Testis (tissue), 3 donors: Measurements from ENCODE around the gene REC114. TPM values are rescaled to one million over a fixed set of nuclear protein-coding genes. Genes with fewer than 3 reads are reported as not detected.
"Not testable (repeated sequence)": the region's sequence is repeated elsewhere in the genome, so short reads cannot be mapped to it uniquely, and the experiment has no call there.

Source experiments
- DNase-seq: peaks from one replicate; pipeline ENCODE4 v3.0.0-alpha.2; 2019
- H3K27ac ChIP-seq, 2 donors: fragments of 200-600 bp; sonication (generic); one replicate each; pipeline ENCODE4 v1.5.1; 2019
- H3K27me3 ChIP-seq: fragments of 200-600 bp; sonication (generic); one replicate; pipeline ENCODE4 v1.5.1; 2019
- H3K36me3 ChIP-seq: fragments of 200-600 bp; sonication (generic); one replicate; pipeline ENCODE4 v1.5.1; 2017; ENCODE audit warnings: low read depth; ENCODE audit errors: missing control alignments
- H3K4me1 ChIP-seq: fragments of 200-600 bp; sonication (generic); one replicate; pipeline ENCODE4 v1.5.1; 2019
- H3K4me3 ChIP-seq, 2 donors: fragments of 200-600 bp; sonication (generic); one replicate each; pipeline ENCODE4 v1.5.1; 2017 to 2019
- H3K9me3 ChIP-seq: fragments of 200-600 bp; sonication (generic); one replicate; pipeline ENCODE4 v1.5.1; 2017
- CTCF ChIP-seq, 3 experiments: fragments of 450-650 bp in 2 of 3; fragments of 200-600 bp in 1 of 3; sonication (generic) in 1 of 3; IDR thresholded peaks; one replicate each; pipeline ENCODE4 v1.5.1; 2016 to 2019; ENCODE audit warnings: antibody characterized with exemption in 3 of 3, mild to moderate bottlenecking in 2 of 3, moderate library complexity in 1 of 3
- POLR2A ChIP-seq: fragments of 450-650 bp; IDR thresholded peaks from one replicate; pipeline ENCODE4 v1.6.1; 2017; ENCODE audit warnings: antibody characterized with exemption, mild to moderate bottlenecking, moderate library complexity
- WGBS, 2 donors: methylation state at CpG; one replicate each; pipeline ENCODE4 v1.1.5; 2018; 5-methylcytosine and 5-hydroxymethylcytosine counted together
- intact Hi-C: fragments of 100-400 bp; cut with DNase I; formaldehyde crosslinking; loops from one replicate; pipeline ENCODE4 v1.15.1; 2023; ENCODE audit warnings: low total_unique reads
- polyA plus RNA-seq: library from polyadenylated mRNA; stranded (reverse); fragments of 350-450 nt; fragmentation: Illumina TruSeq; extraction: RNeasy Lipid Tissue Mini Kit (QIAGEN cat#74804); gene quantifications from one replicate; pipeline ENCODE4 v1.2.3, GENCODE V29; 2014; ENCODE audit warnings: low read depth, low replicate concordance; ENCODE audit not compliant: insufficient read depth
- total RNA-seq, 2 donors: library from RNA; depleted of rRNA; stranded (reverse); fragments of >200 nt; gene quantifications; one replicate each; pipeline ENCODE4 v1.2.3, GENCODE V29; 2016

The REC114 gene
- total and polyA plus RNA-seq, 3 donors from 2014 or later: 28.7 to 102 (median 28.8) TPM

- TF ChIP-seq CTCF (IDR thresholded peaks at IDR 0.05) (no peak), POLR2A (no peak)
- DNase-seq: no peak
- H3K4me1 ChIP-seq: no peaks in the 10 kb centered on the region
- H3K27me3 ChIP-seq: no peaks in the 10 kb centered on the region
- H3K4me3 ChIP-seq: no peak overlapping the region
- no peaks in the 10 kb centered on the region for H3K9me3 ChIP-seq
- H3K27ac ChIP-seq: no peak overlapping the region
- H3K36me3 ChIP-seq: no peaks in the 10 kb centered on the region
- intact Hi-C loops: no loop called here
Observed at GRCh38 chr15:73541479-73541878, 98.5 kb downstream of the REC114 start.

GRCh38 chr15:73548925-73549324 is 106.0 kb downstream of the REC114 start:
- H3K27ac ChIP-seq, H3K36me3 ChIP-seq, H3K9me3 ChIP-seq, DNase-seq, H3K4me1 ChIP-seq, H3K27me3 ChIP-seq, H3K4me3 ChIP-seq, intact Hi-C loops: not testable (repeated sequence)
- 87 to 94% methylated on average over 3 of the region's 3 CpGs for WGBS, 2 donors

GRCh38 chr15:73550190-73550589 is 107.2 kb downstream of the REC114 start:
- Histone ChIP-seq H3K27ac (no peak overlapping the region), H3K4me3 (no peak overlapping the region), H3K36me3 (no peaks in the 10 kb centered on the region), H3K9me3 (no peaks in the 10 kb centered on the region), H3K4me1 (no peaks in the 10 kb centered on the region), H3K27me3 (no peaks in the 10 kb centered on the region)
- DNase-seq: no peak
- TF ChIP-seq CTCF (IDR thresholded peaks at IDR 0.05) (no peak), POLR2A (no peak)
- intact Hi-C loops: no loop called here

- TF ChIP-seq POLR2A: no peak
- TF ChIP-seq CTCF (IDR thresholded peaks at IDR 0.05): no peak
- Histone ChIP-seq H3K36me3 (no peaks in the 10 kb centered on the region), H3K4me1 (no peaks in the 10 kb centered on the region), H3K9me3 (no peaks in the 10 kb centered on the region), H3K4me3 (no peak overlapping the region), H3K27ac (no peak overlapping the region), H3K27me3 (no peaks in the 10 kb centered on the region)
- DNase-seq: no peak
- intact Hi-C loops: no loop called here
- WGBS, 2 donors: 91 to 93% methylated on average over 4 of the region's 4 CpGs
Observed at GRCh38 chr15:73555080-73555479, 112.1 kb downstream of the REC114 start.

- intact Hi-C loops: no loop called here
- TF ChIP-seq CTCF (IDR thresholded peaks at IDR 0.05): no peak
- TF ChIP-seq POLR2A: no peak
- Histone ChIP-seq H3K27ac (no peak overlapping the region), H3K4me3 (no peak overlapping the region), H3K4me1 (peaks cover under 1% of the 10 kb centered on the region), H3K27me3 (no peaks in the 10 kb centered on the region), H3K36me3 (no peaks in the 10 kb centered on the region), H3K9me3 (no peaks in the 10 kb centered on the region)
- 85 to 100% methylated on average over 1 of the region's 1 CpG for WGBS, 2 donors
- no peak for DNase-seq
Observed at GRCh38 chr15:73558529-73558928, 115.6 kb downstream of the REC114 start.
